GM21390 (cell line): ENCODE results near the gene ADAMTS12.

Source experiments
- ATAC-seq: cut with Tn5 transposase; IDR thresholded peaks from one replicate; pipeline ENCODE4 v1.9.1; 2021; ENCODE audit not compliant: unreplicated experiment

Gene ADAMTS12

DNA sequence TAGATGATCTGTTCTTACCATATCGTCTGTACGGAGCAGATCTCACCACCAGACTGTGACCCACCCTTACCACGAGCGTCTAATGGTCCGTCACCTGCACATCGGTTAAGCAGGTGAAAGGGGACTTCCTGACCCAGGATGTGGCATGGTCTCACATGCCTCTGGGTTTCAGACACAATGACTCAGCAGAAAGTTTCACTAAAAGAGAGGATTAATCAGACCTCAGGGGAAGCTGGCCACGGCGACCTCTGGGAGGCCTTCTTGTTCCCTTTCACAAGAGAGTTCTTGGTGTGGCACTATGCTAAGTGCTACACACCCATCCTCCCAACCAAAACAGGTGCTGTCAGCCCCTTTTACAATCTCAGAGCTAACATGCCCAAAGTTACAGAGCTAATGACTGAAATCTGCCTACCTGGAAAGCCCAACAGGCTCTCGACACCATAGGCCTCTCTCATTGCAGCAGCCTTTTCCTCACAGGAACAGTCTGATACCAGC is 41.6 kb downstream of the ADAMTS12 start:
- peak; percentile 94 for ATAC-seq

- peak; percentile 31 for ATAC-seq
Measured at GRCh38 chr5:33848554-33848953, 43.2 kb downstream of the ADAMTS12 start.

- ATAC-seq: no peak
Measured at GRCh38 chr5:33846851-33847250, 44.9 kb downstream of the ADAMTS12 start.

DNA sequence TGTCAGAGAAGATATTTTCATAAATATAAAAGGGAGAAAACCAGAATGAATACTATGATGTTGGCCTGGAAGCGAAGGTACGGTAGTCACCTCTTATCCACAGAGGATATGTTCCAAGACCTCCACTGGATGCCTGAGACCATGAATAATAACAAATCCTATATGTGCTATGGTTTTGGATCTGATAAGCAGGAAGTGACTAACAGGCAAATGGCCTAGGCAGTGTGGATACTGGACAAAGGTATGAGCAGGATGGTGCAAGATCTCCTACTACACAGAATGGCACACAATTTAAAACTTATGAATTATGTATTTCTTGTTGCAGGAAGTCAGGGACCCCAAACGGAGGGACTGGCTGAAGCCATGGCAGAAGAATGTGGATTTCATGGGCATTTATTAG is 48.2 kb downstream of the ADAMTS12 start:
- ATAC-seq: no peak

DNA sequence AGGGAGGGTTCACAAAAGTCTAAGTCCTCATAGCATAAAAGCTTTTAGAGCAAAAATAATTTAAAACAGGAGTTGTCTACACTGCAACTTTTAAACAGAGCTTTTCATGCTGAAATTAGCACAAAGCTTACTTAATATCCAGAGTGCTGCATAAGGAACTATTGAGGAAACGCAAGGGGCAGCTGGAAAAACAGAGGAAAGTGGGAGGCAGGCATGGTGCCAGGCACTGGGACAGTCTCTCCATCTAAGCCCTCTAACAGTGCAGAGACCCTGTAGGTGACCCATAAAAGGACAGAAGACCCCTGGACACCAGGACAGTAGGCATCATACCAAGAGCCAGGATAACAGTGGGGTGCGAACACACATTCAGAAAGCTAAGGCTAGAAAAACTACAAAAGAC is 49.3 kb downstream of the ADAMTS12 start:
- ATAC-seq: no peak

- ATAC-seq: no peak
Measured at GRCh38 chr5:33841891-33842290, 49.9 kb downstream of the ADAMTS12 start.

DNA sequence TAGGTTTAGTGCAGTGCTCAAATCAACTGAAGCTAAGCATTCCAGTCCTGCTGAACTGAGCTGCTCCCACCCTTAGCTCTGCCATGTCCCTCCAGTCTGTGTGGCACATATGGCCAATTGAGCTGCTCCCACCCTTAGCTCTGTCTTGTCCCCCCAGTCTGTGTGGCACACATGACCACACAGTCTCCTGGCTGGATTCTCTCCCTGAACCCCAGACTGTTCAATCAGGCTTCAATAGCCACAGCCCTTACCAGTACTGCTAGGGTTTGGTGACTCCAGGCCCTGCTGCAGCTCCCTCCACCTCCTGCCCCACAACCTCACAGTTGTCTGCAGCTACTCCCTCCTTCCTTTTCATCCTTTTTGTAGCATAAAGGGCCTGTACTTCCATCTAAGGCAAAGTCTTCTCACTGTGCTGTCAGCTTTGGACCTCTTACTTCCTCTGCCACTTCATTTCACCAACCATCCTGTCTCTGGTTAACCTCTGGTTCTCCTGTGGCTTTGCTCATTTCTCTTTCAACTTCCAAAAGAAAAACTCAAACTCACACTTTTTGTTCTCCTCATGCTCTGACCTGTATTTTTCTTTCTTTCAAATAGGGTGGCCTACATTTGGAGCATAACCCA is 50.8 kb downstream of the ADAMTS12 start:
- peak; percentile 85 for ATAC-seq

DNA sequence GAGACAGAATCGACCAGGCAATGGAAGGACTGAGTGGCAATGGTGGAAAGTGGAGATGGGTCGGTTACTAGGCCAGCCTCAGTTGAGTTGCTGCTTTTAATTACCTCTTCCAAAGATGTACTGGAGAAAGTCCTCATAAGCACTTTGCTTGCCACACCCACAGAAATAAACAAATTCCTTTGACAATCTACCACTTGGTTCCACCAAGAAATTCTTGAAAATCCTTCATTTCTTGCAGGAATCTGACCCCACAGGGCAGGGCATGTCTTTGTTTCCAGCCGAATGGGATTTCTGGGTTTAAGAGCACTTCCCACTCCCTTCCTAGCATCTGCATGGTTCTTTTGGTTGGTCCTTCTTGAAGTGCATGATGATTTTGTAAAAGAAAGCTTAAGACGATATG is 54.5 kb downstream of the ADAMTS12 start:
- no peak for ATAC-seq

DNA sequence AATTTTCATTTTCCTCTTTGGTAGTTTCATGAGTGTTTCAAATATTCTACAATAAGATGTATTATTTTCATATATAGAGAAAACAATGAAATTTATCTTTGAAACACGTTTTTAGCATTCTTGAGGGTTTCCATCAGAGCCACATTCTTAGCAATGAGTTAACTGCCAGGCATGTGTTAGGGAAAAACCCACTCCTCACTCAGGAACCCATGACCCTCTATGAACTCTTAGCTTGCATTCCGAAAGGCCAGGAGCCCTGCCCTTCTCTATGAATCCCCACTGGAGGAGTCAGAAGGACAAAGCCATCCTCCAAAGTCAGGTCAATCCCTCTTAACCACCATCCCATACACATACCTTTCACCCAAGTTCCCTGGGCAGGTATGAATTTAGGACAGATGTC is 57.5 kb downstream of the ADAMTS12 start:
- no peak for ATAC-seq

GRCh38 chr5:33833237-33833575 is 58.6 kb downstream of the ADAMTS12 start:
- ATAC-seq: no peak

DNA sequence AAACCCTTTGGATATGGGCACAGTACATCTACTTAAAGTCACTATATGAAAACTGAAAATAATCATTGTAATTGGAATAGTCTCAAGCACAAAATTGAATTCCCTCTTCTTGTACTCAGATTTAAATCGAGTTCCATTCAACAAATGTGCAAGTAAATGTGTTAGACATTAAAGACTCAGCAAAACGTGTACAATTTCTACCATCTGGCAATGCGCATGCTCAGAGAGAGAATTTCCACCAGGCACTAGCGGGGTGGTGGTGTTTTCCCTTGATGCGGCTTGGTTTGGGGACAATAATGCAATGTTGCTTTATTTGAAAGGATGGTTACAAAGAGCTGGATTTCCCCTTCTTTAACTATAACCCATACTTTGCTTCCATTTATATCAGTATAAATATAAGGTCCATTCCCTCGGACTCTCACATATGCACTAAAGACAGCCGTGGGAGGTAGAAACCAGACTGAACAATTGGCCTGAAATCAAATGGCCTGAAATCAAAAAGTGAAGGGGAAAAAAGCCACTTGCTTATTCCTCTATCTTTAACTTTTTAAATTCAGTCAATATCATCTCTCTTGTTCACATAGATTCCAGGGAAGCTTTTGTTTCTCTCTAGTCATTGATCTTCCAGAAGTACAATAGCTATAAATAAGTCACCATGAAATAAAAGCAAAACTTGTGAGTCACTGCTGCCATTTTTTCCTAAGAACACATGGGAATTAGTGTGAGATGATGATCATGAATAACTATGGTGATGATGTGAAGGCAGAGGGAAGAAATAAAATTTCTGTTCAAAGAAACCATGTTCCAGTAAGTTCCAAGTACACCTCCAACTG is 59.2 kb downstream of the ADAMTS12 start:
- ATAC-seq: no peak

DNA sequence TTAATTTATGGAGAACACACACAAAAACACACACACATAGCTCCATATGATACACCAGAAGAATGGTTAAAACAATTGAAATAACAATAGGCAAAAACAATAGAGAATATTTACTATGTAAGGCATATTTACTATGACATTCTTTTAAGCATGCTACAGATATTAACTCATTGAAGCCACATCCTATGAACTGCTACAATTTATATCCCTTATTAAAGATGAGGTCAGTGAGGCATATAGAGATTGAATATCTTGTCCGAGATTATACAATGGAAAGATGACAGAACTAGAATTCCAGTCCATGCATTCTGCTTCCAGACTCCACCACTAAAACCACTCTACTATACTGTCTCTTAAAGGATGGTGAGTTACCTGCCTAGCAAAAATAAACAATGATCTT is 60.7 kb downstream of the ADAMTS12 start:
- ATAC-seq: no peak

GRCh38 chr5:33829430-33829829 is 62.4 kb downstream of the ADAMTS12 start:
- no peak for ATAC-seq

- no peak for ATAC-seq
Measured at GRCh38 chr5:33828626-33829308, 63.0 kb downstream of the ADAMTS12 start.

GRCh38 chr5:33827885-33828284 is 63.9 kb downstream of the ADAMTS12 start:
- ATAC-seq: no peak

DNA sequence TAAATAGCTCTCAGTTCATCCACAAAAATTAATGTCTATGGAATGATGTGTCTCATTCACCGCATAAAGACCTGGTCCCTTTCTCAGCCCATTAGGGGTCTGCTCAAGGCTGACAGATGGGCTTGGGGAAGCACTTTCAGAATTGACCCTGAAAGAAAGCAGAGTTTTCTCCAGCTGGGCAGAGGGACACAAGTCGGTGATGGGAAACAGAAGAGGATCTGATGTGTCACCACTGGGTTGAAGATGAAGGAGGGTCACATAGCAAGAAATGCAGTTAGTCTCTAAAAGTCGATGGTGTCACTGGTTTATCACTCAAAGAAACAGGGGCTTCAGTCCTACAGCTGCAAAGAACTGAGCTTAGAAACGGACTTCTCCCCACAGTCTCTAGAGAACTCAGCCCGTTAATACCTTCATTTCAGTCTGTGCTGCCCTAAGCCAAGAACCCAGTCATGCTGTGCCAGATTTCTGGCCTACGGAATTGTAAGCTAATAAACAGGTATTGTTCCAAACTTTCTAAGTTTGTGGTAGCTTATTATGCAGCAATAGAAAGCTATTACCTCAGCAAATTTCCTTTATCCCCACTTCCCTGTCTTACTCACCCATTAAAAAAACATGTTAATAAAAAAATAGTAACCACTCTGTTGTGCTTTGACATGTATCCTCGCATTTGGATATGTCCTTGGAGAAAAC is 64.6 kb downstream of the ADAMTS12 start:
- ATAC-seq: no peak

- peak; percentile 89 for ATAC-seq
Measured at GRCh38 chr5:33824516-33825195, 67.1 kb downstream of the ADAMTS12 start.

DNA sequence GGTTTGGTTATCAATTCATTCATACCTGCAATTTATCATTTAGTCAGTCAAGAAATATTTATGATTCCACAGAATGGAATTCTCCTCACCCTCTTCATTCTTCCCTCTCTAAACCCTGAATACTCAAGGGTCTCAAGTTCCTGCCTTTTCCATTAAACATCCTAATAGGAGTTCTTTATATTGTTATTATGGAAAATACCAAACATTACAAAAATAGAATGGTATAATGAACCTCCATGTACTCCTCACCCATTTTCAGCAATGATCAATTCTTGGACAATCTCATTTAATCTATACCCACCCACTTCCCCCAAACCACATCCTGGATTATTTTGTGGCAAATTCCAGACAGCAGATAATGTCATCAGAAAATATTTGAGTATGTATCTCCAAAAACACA is 74.5 kb downstream of the ADAMTS12 start:
- no peak for ATAC-seq

DNA sequence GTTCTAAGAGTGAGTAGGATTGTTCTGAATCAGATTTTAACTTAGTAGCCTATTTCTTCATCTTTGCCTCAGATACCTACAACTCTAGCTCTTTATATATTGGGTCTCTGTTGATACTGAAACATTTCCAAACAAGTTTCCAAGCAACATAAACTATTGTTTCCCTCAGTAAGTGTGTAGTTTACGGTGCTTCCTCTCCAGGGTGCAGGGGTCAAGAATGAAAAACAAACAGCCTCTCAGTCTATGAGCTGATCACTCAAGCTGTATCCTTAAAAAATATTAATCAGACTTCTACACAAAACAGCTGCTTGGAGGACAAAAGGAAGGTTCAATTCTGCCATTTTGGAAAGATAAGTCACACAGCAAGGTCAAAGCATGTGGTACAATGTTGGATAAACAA is 75.0 kb downstream of the ADAMTS12 start:
- ATAC-seq: no peak

DNA sequence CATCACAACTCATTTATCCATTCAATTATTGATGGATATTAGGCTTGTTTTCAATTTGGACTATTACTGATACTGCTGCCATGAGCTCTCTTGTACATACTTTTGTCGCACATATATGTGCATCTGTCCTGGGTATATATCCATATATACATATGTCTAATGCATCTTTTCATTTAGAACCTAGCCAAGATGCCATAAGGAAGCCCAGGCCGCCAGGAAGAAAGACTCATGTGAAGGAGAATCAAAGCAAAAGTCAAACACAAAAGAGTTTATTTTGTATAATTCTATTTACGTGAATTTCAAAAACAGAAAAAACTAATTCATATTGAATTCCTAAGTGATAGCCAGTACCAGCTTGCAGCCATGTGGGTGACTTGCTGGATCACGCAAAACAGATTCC is 79.0 kb downstream of the ADAMTS12 start:
- no peak for ATAC-seq
